GM12801 (cell line): ENCODE data around the gene ADD3.

Experiments
- TF ChIP-seq, protein P1 (sequence below): IDR thresholded peaks from one replicate; pipeline ENCODE4 v1.5.1; 2011; ENCODE audit warnings: control low read depth; ENCODE audit not compliant: insufficient read length; ENCODE audit errors: extremely low read depth

The ADD3 gene

DNA sequence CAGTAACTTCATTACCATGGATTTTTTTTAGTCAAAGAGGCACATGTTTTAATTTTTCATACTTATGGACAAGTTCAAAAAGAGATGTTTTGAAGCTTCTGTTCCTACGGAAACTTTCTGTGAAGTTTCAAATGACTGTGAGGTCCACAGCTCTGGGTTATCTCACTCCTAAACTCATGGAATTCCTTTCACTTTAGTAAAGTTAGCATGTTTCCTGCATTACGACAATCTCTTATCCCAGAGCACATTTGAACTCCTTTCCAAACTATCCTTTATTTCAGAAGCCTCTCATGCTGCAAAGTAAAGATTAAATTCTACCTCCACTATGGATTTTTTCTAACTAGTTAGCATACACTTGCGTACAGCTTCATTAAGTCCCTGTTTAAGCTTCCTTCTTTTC is 15.3 kb upstream of the ADD3 start:
- TF ChIP-seq, protein P1, sequence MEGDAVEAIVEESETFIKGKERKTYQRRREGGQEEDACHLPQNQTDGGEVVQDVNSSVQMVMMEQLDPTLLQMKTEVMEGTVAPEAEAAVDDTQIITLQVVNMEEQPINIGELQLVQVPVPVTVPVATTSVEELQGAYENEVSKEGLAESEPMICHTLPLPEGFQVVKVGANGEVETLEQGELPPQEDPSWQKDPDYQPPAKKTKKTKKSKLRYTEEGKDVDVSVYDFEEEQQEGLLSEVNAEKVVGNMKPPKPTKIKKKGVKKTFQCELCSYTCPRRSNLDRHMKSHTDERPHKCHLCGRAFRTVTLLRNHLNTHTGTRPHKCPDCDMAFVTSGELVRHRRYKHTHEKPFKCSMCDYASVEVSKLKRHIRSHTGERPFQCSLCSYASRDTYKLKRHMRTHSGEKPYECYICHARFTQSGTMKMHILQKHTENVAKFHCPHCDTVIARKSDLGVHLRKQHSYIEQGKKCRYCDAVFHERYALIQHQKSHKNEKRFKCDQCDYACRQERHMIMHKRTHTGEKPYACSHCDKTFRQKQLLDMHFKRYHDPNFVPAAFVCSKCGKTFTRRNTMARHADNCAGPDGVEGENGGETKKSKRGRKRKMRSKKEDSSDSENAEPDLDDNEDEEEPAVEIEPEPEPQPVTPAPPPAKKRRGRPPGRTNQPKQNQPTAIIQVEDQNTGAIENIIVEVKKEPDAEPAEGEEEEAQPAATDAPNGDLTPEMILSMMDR, result no peak

DNA sequence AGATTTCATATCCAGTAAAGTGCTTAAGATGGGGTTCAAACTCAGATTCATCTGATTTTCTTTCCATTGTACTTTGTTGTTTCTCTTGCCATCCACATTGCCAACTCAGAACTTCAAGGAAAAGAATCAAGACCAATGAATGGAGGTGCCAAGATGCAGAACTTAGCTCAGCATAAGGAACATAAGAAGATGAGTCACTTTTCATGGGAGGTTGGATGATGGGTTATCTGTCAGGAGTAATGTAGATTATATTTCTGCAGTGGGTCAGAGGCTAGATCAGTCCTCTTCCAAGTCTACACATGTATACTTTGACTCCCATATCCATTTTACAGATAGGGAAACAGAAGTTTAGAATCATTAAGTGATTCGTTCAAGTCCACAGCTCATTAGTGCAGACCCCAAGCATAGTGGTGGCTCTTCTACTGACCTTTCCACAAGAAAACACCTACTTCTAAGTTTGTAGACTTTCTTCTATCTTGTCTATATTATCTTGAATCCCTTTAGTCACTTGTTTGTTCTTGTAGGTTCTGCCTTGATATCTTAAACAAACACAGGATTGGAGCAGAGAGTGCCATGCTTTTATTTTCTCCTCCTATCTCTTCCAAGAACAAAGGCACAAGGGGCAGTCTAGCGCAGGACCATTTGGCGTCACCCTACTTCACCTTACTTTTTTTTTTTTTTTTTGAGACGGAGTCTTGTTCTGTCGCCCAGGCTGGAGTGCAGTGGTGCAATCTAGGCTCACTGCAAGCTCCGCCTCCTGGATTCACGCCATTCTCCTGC is 14.0 kb upstream of the ADD3 start:
- TF ChIP-seq, protein P1, result no peak

DNA sequence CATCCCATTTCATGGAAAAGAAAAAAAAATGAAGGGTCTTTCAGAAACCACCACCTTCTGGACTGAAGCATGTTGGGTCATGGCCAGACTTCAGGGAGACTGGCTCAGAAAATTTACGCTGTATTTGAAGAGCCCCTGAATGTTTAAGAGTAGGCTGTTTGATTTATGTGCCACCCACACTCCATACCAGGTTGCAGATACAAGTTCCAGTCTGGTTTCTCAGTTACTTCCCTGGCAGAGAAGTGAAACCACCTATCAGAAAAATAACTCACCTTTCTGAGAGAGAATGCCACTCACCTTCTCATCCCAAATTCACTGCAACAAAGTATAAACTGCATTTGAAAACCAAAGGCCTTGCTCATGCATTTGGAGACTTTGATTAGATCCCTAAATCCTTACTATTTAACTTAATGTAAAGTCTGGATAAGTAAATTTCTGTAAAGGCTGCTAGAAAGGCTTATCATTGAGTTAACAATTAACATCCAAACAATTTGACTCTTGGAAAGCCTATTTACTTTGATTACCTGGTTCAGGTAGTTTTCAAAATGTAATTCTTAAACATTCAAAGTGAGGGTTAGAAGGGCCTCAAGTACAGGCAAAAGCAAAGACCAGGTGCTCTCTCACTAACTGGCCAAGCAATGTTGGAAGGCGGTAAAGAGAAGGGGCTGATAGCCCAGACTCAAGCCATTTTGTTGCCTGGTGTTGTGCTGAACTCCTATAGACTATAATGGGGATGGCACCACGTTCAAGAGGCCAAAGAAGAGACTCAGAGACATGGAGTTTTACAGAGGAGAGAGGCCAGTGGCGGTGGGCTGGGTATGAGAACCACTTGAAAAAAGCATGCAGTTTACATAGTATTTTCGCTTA is 12.8 kb upstream of the ADD3 start:
- TF ChIP-seq, protein P1, result no peak

DNA sequence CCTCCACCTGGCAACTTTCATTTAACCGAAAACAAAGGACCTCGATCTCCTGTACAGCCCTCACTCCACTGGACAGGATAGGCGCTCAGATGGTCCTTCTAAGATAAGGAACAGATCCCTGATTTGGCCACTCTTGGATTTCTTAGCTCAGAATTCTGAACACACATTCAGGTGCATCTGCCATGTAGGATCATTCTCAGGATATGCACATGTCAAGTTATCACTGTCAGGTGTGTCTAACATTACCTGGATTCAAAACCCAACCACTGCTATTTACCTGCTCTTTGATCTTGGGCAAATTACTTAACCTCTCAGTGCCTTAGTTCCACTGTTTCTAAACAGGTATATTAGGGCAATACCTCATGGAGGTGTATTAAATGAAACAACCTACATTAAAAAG is 12.2 kb upstream of the ADD3 start:
- TF ChIP-seq, protein P1, result no peak

DNA sequence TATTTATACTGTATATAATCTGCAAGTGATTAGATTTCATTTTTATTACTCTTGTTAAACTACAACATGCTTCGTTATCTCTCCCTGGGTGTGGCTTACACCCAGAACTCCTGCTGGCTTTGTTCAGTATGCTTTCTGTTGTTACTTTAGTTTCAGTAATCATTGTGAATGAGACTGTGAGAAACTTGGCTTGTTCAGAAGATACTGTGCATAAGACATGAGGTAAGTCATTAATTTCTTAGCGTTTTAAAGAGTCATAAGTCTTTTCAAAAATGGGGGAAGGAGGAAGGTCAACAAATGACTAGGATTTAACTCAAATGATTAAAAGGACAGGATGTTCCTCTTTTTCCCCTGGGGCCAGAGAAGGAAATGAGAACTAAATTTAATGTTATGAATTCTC is 11.6 kb upstream of the ADD3 start:
- TF ChIP-seq, protein P1, result no peak

DNA sequence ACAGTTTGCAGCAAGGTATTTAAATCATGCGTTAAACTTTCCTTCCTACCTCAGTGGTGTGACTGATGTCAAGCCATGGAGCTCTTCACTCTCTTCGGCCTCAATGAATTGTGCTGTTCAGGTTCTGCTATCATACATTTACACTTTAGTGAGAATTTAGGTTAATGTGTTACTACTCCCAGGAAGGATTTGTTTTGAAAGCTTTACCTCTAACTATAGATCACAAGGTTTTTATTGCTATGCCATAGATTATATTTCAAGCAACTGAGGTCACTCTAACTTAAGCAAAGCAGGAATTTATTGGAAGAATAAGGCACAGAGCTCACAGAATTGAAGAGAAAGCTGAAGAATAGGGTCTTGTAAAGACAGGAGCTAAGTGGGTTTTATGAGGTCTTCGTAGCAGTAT is 11.0 kb upstream of the ADD3 start:
- TF ChIP-seq, protein P1, result no peak

DNA sequence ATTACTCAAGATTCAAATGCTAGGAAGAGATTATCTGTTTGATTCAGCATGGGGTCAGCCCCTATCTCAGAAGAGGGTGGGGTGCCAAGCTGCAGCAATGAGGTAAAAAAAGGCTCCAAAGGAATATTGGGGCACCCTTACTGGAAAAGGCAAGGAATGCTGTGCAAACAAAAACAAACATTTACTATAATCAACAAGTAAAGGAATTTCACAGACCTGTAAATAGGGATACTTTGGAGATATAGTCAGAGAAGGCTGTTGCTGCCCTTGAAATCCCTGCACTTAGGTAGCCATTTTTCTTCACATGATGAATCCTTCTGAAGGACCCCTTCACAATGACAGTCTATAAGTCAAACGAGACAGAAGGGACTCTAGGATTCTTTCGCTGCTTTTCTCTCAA is 10.6 kb upstream of the ADD3 start:
- TF ChIP-seq, protein P1, result no peak
